Choroid plexus epithelial cell (primary cell): ENCODE results near the gene RIOK3.
"Not testable (repeated sequence)": the region's sequence is repeated elsewhere in the genome, so short reads cannot be mapped to it uniquely, and the experiment has no call there.

Source experiments
- DNase-seq: peaks from one replicate; pipeline ENCODE4 v3.0.0-alpha.2; 2010; ENCODE audit warnings: low read depth
- H3K4me3 ChIP-seq: 2 replicates; pipeline ENCODE4 v1.5.1; 2011; ENCODE audit warnings: low read depth, mild to moderate bottlenecking, control low read depth, low read length, moderate library complexity
- CTCF ChIP-seq: conservative IDR thresholded peaks from 2 replicates; pipeline ENCODE4 v1.5.1; 2011; ENCODE audit warnings: low read depth, mild to moderate bottlenecking, control low read depth, inconsistent platforms, low read length, moderate library complexity

The RIOK3 gene

DNA sequence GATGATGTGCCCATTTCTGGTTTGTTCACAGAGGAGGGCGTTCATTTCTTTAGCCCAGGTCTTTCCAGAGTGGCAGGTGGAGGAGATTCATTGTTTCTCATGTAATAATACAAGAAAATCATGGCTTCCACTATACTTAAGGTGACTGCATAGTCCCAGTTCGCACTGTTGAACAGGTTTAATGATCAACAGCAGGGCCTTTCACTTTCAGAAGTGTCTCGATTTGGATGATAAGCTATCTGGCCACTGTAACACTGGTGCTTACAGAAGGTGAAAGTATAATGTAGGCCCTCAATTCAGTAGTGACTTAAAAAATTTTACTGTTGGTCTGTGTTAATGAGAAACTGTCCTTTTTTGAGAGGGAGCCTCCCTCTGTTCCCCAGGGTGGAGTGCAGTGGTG lies 51.6 kb downstream of the RIOK3 start:
- no peak overlapping the region for H3K4me3 ChIP-seq
- TF ChIP-seq CTCF, result no peak
- no peak for DNase-seq

DNA sequence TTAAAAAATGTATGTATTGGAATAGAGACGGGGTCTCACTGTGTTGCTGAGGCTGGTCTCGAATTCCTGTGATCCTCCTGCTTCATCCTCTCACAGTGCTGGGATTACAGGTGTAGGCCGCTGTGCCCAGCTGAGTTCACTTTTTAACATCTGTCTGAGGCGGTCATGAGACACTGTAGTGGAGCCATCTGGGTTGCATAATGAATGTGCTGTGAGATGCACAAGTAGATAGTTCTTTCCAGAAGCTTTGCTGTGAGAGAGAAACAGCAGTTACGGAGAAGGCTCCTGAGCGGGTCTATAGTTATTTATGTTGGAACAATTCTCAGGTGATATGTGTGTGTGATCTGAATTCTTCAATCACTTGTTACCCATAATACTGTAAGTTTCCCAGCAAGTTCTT lies 53.3 kb downstream of the RIOK3 start:
- no peak overlapping the region for H3K4me3 ChIP-seq
- no peak for TF ChIP-seq CTCF
- no peak for DNase-seq

DNA sequence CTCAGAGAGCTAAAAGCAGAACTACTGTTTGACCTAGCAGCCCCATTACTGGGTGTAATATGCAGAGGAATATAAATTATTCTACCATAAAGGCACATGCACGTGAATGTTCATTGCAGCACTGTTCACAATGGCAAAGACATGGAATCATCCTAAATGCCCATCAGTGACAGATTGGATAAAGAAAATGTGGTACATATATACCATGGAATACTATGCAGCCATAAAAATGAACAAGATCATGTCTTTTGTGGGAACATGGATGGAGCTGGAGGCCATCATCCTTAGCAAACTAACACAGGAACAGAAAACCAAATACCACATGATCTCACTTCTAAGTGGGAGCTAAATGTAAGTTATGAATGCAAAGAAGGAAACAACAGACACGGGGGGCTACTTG lies 57.8 kb downstream of the RIOK3 start:
- DNase-seq, H3K4me3 ChIP-seq: not testable (repeated sequence)

GRCh38 chr18:23512216-23512615 lies 59.1 kb downstream of the RIOK3 start:
- H3K4me3 ChIP-seq, DNase-seq: not testable (repeated sequence)

- DNase-seq, result peak; percentile 60
- TF ChIP-seq CTCF, result no peak
- no peak overlapping the region for H3K4me3 ChIP-seq
Measured at GRCh38 chr18:23512641-23513040, 59.6 kb downstream of the RIOK3 start.

DNA sequence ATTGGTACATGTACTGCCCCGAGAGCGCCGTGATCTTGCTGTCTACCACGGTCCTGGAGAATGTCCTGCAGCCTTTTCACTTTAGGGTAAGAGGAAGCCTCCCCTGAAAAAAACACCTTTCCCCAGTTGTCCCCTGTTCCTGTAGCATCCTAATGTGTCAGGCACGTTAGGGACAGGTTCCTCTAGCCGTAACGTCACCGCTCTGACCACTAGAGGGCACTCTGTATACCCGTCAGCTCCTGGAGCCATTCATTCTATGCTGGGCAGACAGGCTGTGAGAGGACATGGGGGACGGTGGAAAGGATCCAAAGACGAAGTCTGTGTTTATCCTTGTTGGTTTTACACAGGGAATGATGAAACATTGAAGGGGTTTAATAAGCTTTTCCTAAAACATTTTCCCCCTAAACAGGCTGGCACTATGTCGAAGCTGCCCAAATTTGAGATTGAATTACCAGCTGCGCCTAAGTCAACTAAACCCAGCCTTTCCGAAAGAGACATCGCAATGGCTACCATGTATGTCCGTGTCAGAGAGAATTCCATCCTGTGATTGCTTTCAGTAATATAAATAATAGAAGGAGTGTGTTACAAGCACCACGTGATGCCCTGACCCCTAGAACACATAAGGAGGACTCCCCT lies 62.9 kb downstream of the RIOK3 start:
- DNase-seq, result peak; percentile 87
- peak; percentile 96 for TF ChIP-seq CTCF
- H3K4me3 ChIP-seq, result no peak overlapping the region

DNA sequence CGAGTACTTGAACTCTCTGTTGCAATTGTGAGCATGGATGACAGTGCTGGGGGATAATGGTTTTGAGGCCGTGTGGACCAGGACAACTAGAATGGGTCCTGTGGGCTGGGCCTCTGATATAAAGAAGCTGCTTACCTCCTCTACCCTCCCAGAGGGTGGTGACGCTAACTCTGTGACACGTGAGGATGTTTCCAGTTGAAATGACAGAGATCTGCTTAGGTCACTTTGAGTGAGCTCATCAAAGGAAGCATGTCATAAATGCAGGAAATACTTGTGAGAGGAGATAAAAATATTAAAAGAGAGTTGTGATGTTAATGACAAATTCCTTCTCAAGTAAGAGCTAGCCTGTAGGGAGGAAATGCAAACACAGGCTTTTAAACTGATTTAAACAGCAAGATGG lies 66.6 kb downstream of the RIOK3 start:
- DNase-seq, result no peak
- H3K4me3 ChIP-seq, result no peak overlapping the region
- TF ChIP-seq CTCF, result no peak

DNA sequence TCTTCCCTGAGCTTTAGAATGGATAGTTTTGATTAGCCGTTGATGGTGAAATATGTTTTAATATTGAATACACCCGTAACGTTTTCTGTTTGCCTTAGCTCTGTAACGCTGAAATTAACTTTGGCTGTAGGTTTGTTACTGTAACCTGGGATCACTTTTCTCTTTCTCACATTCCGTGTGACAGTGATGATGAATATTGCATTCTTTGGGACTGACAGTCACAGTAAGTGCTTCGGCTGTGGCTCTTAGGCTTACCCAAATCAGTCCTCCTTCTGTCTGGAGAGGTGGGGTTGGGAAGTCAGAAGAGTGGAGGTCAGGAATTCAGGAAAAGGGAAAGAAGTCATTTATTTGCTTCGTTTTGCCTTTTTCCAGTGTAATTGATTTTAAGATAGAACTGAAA lies 68.2 kb downstream of the RIOK3 start:
- no peak for DNase-seq
- no peak for TF ChIP-seq CTCF

More for the DNA sequence above, 68.2 kb downstream of the RIOK3 start:
- H3K4me3 ChIP-seq, result no peak overlapping the region
